Activated CD4-positive, CD25-positive, alpha-beta regulatory T cell treated with anti-CD3 and anti-CD28 coated beads, Interleukin-2, amount 50 U/mL, for 72 hours (primary cell): Measurements from ENCODE around the gene ARHGAP36.

ENCODE experiments used
- DNase-seq: peaks from one replicate; pipeline ENCODE4 v3.0.0; 2021

The ARHGAP36 gene

GRCh38 chrX:131072871-131073571, 14.9 kb downstream of the ARHGAP36 start:
- DNase-seq = no peak

GRCh38 chrX:131073607-131074006, 15.5 kb downstream of the ARHGAP36 start:
- DNase-seq = no peak

DNA sequence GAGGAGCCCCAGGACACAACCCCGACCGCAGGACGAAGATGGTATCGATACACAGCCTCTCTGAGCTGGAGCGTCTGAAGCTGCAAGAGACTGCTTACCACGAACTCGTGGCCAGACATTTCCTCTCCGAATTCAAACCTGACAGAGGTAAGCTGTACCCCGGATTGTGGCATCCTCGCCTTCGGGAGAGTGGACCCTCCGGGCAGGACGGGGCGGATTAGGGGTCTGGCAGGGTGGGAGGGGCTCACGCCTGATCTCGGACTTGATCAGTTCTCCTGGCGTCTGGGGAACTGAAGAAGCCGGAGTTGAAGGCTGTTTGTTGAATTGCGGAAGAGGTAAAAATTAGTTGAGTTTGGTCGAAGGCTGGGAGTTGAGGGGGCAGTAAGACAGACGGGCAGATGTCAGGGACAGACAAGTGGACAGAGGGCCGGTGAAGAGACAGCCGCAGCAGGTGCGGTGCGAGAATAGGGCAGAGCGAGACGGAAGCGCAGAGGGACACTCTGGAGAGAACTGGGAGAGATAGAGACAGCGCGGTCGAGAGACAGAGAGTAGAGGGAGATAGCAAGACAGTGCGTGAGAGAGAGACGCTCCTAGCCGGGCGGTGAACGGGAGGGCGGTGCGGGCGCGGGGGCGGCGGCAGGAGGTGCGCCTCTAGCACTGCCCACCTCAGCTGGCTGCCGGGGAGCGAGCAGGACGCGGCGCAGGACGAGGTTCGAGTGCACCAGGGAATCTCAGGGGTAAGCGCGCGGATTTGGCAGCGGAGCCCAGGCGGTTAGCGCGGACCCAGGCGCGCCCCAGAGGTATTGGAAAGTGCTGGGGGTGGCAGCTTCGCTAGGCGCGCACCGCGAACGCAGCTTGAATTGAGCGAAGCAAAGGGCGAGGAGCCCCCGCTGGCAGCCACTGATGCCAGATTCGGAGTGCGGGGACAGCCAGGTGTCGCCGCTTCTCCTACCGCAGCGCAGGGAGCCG, 23.9 kb downstream of the ARHGAP36 start:
- DNase-seq = no peak

- no peak for DNase-seq
Observed at GRCh38 chrX:131083510-131084142, 25.5 kb downstream of the ARHGAP36 start.

DNA sequence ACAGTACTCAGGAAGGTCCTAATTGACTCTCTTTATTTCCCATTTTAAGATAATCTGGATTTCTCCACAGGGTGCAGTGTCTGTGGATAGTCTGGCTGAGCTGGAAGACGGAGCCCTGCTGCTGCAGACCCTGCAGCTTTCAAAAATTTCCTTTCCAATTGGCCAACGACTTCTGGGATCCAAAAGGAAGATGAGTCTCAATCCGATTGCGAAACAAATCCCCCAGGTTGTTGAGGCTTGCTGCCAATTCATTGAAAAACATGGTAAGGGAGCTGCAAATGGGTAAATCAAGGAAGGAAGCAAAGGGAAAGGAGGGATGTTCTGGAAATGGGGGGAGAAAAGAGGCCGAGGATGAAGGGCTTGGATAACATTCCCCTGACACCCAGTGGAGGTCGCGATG, 26.0 kb downstream of the ARHGAP36 start:
- no peak for DNase-seq

DNA sequence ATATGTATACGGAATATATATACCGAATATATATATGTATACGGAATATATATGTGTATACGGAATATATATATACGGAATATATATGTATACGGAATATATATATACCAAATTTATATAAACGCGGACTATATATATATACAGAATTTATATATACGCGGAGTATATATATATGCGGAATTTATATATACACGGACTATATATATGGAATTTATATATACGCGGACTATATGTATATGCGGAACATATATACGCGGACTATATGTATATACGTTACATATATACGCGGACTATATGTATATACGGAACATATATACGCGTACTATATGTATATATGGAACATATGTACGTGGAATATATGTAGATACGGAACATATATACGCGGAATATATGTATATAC, 78.6 kb downstream of the ARHGAP36 start:
- DNase-seq = no peak

- DNase-seq = no peak
Observed at GRCh38 chrX:131139072-131139471, 80.9 kb downstream of the ARHGAP36 start.
